DMS53 (cell line): ENCODE measurements around the gene CCDC88C.
"Not testable (repeated sequence)": the region's sequence is repeated elsewhere in the genome, so short reads cannot be mapped to it uniquely, and the experiment has no call there.

Experiments
- DNase-seq: peaks from one replicate; lab custom pipeline; 2025; lab: John Stamatoyannopoulos, UW

Gene CCDC88C

GRCh38 chr14:91245029-91245428, 172.6 kb downstream of the CCDC88C start:
- no peak for DNase-seq

DNA sequence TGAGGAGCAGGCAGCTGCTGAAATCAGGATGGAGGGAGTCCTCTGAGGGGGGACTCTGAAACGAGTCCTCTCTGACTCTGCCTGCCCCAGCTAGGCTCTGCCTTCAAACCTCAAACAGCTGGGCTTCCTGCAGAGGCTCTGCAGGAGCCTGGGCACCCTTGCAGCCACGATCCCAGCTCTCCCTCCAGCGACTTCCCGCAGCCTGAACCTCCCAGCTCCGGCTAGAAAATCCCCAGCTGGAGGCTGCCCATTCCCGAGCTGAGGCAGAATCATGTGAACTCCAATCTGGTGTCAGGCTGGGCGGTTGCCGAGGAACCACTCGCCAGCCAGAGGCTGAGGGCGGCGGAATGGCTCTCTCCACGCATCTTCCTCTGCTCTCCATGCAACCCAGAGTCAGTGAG, 173.1 kb downstream of the CCDC88C start, which contains the start of gene GPR68:
Gene GPR68 (minus strand): TSS at position 204 of the 401 bp plus-strand sequence. CDS start 9,654 bp downstream, outside the sequence.
- DNase-seq, result no peak

DNA sequence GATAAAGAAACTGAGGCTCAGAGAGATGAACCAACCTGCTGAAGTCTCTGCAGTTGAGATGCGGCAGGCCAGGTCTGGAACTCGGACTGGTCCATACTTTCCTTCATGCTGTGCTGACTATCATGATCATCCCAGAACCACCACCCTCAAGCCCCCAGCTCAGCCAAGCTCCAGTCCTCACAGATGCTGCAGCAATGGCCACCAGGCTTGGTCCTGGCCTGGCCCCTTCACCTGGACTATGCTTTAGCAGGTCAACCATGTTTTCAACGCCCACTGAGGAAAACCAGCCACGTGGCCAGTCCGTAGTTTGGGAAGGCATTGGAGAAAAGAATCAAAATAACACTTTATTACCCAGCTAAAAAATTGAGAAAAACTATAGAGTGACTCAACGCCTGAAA, 174.5 kb downstream of the CCDC88C start:
- DNase-seq, result no peak

- no peak for DNase-seq
These were observed 175.0 kb downstream of the CCDC88C start for GRCh38 chr14:91242635-91243034.

DNA sequence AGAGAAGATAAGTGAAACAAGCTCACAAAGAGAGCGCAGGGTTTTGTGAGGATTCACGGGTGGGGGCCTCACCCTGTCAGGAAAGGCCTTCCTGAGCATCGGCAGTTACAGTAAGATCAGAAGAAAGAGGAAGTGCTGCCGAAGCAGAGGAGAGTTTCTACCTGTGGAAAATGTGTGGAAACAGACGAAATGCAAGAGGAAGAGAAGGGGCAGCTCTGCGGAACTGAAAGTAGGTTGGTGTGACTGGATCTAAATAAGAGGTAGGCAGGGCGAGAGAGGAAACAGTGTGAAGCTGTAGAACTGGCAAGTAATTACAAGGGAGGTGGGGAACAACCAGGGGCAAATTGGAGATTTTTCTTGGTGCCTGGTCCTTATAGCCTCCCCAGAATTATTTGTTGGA, 175.8 kb downstream of the CCDC88C start:
- DNase-seq, result no peak

DNA sequence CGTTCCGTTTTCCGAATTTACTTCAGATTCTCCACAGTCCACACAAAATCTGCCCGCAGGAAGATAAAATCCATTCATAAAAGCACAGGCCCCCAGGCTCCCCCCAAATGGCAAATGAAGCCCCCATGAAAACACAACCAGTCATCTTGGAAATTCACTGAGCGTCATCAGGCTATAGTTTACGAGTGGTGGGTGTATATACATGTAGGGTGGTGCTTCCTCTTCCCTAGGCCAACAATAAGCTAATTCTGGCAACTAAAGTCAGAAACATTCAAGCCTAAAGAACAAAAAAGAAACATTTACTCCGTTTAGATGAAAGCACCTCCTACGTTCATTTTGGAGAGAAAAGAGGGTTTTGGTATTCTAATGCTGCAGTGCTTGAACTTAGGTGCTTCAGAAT, 179.0 kb downstream of the CCDC88C start:
- no peak for DNase-seq

GRCh38 chr14:91238085-91238484, 179.5 kb downstream of the CCDC88C start:
- DNase-seq, result no peak

- DNase-seq, result no peak
These were observed 180.4 kb downstream of the CCDC88C start for GRCh38 chr14:91237219-91237618.

DNA sequence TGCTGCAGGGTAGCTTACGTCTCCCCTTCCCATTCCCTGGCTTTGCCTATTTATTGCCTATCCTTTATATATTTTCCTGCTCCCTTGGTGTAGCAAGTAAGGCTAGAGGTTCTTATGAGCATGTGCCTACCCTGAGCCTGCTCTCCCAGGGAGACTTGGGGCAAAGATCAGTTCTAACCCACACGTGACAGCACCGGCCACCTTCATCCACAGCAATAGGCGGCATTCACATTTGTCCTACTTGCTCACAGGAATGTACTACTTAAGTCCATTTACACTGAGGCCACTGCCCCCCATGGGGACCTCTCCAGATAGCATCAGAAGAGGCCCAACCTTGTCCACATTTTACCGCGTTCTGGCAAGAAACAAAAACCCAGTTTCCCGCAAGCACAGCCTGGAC, 181.8 kb downstream of the CCDC88C start:
- no peak for DNase-seq

- no peak for DNase-seq
These were observed 182.9 kb downstream of the CCDC88C start for GRCh38 chr14:91234791-91235114.

- DNase-seq, result no peak
These were observed 183.5 kb downstream of the CCDC88C start for GRCh38 chr14:91233936-91234790.

- DNase-seq, result no peak
These were observed 185.0 kb downstream of the CCDC88C start for GRCh38 chr14:91232603-91233002.

DNA sequence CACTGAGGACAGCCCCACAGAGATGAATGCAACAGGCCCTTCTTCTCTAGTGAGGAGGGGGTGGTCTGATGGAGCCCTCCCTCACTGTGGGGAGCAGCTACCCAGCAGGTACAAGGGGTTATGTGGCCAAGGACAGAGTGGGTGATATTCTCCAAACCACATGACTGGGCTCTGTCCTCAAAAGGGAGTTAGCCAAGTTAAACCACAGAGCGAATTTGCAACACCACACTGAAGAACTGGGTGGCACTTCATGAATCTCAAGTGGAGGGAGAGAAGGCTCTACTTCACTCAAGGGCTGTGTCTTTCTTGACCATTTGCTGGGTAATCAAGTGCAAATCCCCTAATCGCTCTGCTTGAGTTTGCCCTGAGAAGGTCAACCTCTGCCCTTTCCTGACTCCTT, 185.6 kb downstream of the CCDC88C start:
- DNase-seq, result peak; percentile 32

- DNase-seq, result peak; percentile 16
These were observed 186.2 kb downstream of the CCDC88C start for GRCh38 chr14:91231446-91231845.

DNA sequence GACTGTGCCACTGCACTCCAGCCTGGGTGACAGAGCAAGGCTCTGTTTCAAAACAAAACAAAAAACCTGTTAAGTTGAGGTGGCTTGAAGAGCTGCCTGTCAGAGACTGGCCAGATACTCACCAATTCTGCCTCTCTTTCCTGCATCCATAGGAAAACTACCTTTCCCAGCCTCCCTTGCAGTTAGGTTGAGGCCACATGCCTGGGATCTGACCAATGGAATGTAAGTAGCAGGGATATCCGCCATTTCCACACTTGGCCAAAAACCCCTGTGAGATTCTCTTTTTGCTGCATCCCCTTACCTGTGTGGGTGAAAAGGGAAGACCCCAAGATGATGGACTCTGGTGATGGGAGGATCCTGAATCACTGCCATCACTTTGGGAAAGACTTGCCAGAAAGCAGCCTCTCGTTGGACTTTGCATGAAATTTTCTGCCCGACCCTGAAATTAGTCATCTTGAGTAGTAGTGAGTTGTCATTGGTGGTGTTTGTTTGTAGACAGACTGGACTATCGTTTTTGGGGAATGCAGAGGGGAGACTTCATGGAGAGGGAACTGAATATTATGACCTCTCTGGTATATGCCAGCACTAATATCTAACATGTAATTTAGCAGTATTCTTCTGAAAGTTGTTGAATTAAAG, 187.1 kb downstream of the CCDC88C start:
- DNase-seq, result peak; percentile 13

- no peak for DNase-seq
These were observed 187.8 kb downstream of the CCDC88C start for GRCh38 chr14:91229743-91230200.

GRCh38 chr14:91229005-91229382, 188.6 kb downstream of the CCDC88C start:
- no peak for DNase-seq

- DNase-seq, result no peak
These were observed 189.3 kb downstream of the CCDC88C start for GRCh38 chr14:91228112-91229004.

- no peak for DNase-seq
These were observed 190.4 kb downstream of the CCDC88C start for GRCh38 chr14:91227183-91227628.

- DNase-seq, result not testable (repeated sequence)
These were observed 191.3 kb downstream of the CCDC88C start for GRCh38 chr14:91226360-91226759.

GRCh38 chr14:91225025-91225424, 192.6 kb downstream of the CCDC88C start:
- DNase-seq, result peak; percentile 91
